IPS DF 19.7 (cell line): ENCODE data around the gene EIPR1.

Experiments
- DNase-seq: peaks from one replicate; pipeline ENCODE4 v3.0.0-alpha.2; 2013; ENCODE audit warnings: low read depth, low spot score

Gene EIPR1

GRCh38 chr2:3248754-3249475, 128.7 kb downstream of the EIPR1 start:
- no peak for DNase-seq

- no peak for DNase-seq
Measured at GRCh38 chr2:3246928-3247714, 130.5 kb downstream of the EIPR1 start.

- DNase-seq = no peak
Measured at GRCh38 chr2:3246406-3246805, 131.2 kb downstream of the EIPR1 start.

GRCh38 chr2:3244486-3244885, 133.1 kb downstream of the EIPR1 start:
- DNase-seq = no peak

GRCh38 chr2:3243804-3244203, 133.8 kb downstream of the EIPR1 start:
- DNase-seq = no peak

GRCh38 chr2:3242747-3243369, 134.8 kb downstream of the EIPR1 start:
- no peak for DNase-seq

GRCh38 chr2:3241971-3242746, 135.5 kb downstream of the EIPR1 start:
- no peak for DNase-seq

- DNase-seq = no peak
Measured at GRCh38 chr2:3238951-3239841, 138.4 kb downstream of the EIPR1 start.

- DNase-seq = no peak
Measured at GRCh38 chr2:3236300-3237045, 141.1 kb downstream of the EIPR1 start.

GRCh38 chr2:3233877-3234276, 143.7 kb downstream of the EIPR1 start:
- DNase-seq = no peak

GRCh38 chr2:3229221-3229620, 148.4 kb downstream of the EIPR1 start:
- no peak for DNase-seq

GRCh38 chr2:3224681-3225080, 152.9 kb downstream of the EIPR1 start:
- no peak for DNase-seq

- no peak for DNase-seq
Measured at GRCh38 chr2:3223080-3223923, 154.3 kb downstream of the EIPR1 start.

GRCh38 chr2:3222636-3223035, 155.0 kb downstream of the EIPR1 start:
- DNase-seq = no peak

GRCh38 chr2:3219536-3219935, 158.1 kb downstream of the EIPR1 start:
- no peak for DNase-seq

- DNase-seq = no peak
Measured at GRCh38 chr2:3217646-3218045, 160.0 kb downstream of the EIPR1 start.

GRCh38 chr2:3216841-3217495, 160.7 kb downstream of the EIPR1 start:
- DNase-seq = no peak

- no peak for DNase-seq
Measured at GRCh38 chr2:3214806-3215404, 162.7 kb downstream of the EIPR1 start.
